Thyroid gland (tissue), 4 donors: ENCODE data around the gene CTNNA3. TPM values are rescaled to one million over a fixed set of nuclear protein-coding genes. Genes with fewer than 3 reads are reported as not detected.

Experiments used
- DNase-seq, 2 donors: peaks; one replicate each; pipeline ENCODE4 v3.0.0-alpha.2; 2019
- H3K27ac ChIP-seq, 3 donors: fragments of 200-600 bp; sonication (generic); 1 replicate in 2 of 3; 2 replicates in 1 of 3; pipeline ENCODE4 v1.5.1; 2016 to 2019; ENCODE audit warnings: mild to moderate bottlenecking in 1 of 3, moderate library complexity in 1 of 3
- H3K27me3 ChIP-seq: fragments of 200-600 bp; sonication (generic); one replicate; pipeline ENCODE4 v1.5.1; 2019
- H3K36me3 ChIP-seq, 2 donors: fragments of 200-600 bp; sonication (generic); one replicate each; pipeline ENCODE4 v1.5.1; 2016 to 2019
- H3K4me1 ChIP-seq, 2 donors: fragments of 200-600 bp; sonication (generic); one replicate each; pipeline ENCODE4 v1.5.1; 2017 to 2019
- H3K4me3 ChIP-seq, 3 donors: fragments of 200-600 bp; sonication (generic); replicated peaks in 1 of 3; 1 replicate in 2 of 3; 2 replicates in 1 of 3; pipeline ENCODE4 v1.5.1; 2016; ENCODE audit warnings: mild to moderate bottlenecking in 1 of 3
- H3K9me3 ChIP-seq: fragments of 200-600 bp; sonication (generic); one replicate; pipeline ENCODE4 v1.5.1; 2017
- POLR2A ChIP-seq, 2 donors: fragments of 450-650 bp; IDR thresholded peaks; one replicate each; pipeline ENCODE4 v1.6.1; 2017; ENCODE audit warnings: antibody characterized with exemption in 2 of 2, mild to moderate bottlenecking in 2 of 2, moderate library complexity in 1 of 2
- WGBS, 2 donors: methylation state at CpG; one replicate each; pipeline ENCODE4 v1.1.5; 2017; 5-methylcytosine and 5-hydroxymethylcytosine counted together
- intact Hi-C: fragments of 100-400 bp; cut with DNase I; formaldehyde crosslinking; loops from one replicate; pipeline ENCODE4 v1.15.1; 2023
- total RNA-seq, 4 donors: library from RNA; depleted of rRNA; stranded (reverse); fragments of >200 nt; gene quantifications; one replicate each; pipeline ENCODE4 v1.2.3, GENCODE V29; 2016
- TF ChIP-seq, protein P1 (sequence below), 6 experiments: fragments of 200-600 bp in 3 of 6; fragments of 450-650 bp in 3 of 6; sonication (generic) in 3 of 6; IDR thresholded peaks; one replicate each; pipeline ENCODE4 v1.5.1; 2016 to 2019; ENCODE audit warnings: antibody characterized with exemption in 6 of 6, mild to moderate bottlenecking in 2 of 6, inconsistent platforms in 1 of 6, moderate library complexity in 1 of 6

CTNNA3 gene
- total RNA-seq, 4 donors from 2014 or later = 0.11 to 0.79 (median 0.13) TPM; not detected in 1

DNA sequence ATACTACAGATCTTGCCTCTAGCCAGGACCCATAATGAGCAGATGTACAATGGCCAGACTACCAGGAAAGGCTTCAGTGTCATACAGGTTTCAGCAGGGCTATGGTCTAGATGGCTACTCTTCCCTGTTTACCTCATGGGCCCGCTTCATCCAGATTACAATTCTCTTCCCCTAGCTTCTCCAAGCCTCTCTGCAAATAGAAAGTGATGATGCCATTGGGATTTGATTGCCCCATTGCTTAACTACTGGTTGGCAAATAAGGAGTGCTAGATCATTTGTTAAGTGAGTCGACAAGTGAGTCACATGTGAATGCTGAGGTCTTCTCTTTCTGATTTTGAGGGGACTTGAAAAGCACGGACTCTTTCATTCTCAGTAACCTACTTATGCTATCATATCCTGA is 1131.7 kb downstream of the CTNNA3 start:
- no peaks in the 10 kb centered on the region for H3K4me1 ChIP-seq
- WGBS, 2 donors = 55 to 72% methylated on average over 3 of the region's 3 CpGs

DNA sequence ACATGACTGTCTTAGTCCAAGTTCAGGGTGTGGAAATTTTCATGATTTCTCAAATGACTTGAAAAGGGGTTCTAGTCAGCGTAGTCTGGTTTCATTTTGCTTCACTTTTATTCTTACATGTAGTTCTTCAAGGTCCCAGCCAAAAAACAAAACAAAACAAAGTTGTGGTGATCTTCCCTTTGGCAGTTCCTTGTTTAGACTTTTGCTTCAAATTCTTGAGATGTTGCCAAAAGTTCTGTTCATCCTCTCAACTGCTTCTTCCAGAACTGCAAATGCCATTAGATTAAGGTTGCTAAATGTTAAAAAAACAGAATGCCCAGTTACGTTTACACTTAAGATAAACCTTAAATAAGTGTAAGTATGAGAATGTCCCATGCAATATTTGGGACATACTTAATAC is 1140.9 kb downstream of the CTNNA3 start:
- no peaks in the 10 kb centered on the region for H3K27me3 ChIP-seq
- no peak for DNase-seq
- H3K9me3 ChIP-seq = no peaks in the 10 kb centered on the region
- H3K27ac ChIP-seq = no peak overlapping the region
- no peaks in the 10 kb centered on the region for H3K4me1 ChIP-seq
- H3K36me3 ChIP-seq = no peaks in the 10 kb centered on the region
- WGBS, 2 donors = 31 to 32% methylated on average over 2 of the region's 2 CpGs
- intact Hi-C loops = no loop called here
- TF ChIP-seq, protein P1, sequence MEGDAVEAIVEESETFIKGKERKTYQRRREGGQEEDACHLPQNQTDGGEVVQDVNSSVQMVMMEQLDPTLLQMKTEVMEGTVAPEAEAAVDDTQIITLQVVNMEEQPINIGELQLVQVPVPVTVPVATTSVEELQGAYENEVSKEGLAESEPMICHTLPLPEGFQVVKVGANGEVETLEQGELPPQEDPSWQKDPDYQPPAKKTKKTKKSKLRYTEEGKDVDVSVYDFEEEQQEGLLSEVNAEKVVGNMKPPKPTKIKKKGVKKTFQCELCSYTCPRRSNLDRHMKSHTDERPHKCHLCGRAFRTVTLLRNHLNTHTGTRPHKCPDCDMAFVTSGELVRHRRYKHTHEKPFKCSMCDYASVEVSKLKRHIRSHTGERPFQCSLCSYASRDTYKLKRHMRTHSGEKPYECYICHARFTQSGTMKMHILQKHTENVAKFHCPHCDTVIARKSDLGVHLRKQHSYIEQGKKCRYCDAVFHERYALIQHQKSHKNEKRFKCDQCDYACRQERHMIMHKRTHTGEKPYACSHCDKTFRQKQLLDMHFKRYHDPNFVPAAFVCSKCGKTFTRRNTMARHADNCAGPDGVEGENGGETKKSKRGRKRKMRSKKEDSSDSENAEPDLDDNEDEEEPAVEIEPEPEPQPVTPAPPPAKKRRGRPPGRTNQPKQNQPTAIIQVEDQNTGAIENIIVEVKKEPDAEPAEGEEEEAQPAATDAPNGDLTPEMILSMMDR (IDR thresholded peaks at IDR 0.05) = no peak
- no peak for TF ChIP-seq POLR2A (IDR thresholded peaks at IDR 0.05)
- H3K4me3 ChIP-seq = no peak overlapping the region

More for the DNA sequence above, 1131.7 kb downstream of the CTNNA3 start:
- TF ChIP-seq, protein P1 (IDR thresholded peaks at IDR 0.05) = no peak
- TF ChIP-seq POLR2A (IDR thresholded peaks at IDR 0.05) = no peak
- Histone ChIP-seq H3K9me3 (no peaks in the 10 kb centered on the region), H3K27me3 (no peaks in the 10 kb centered on the region), H3K27ac (no peak overlapping the region), H3K4me3 (no peak overlapping the region), H3K36me3 (no peaks in the 10 kb centered on the region)
- intact Hi-C loops = no loop called here
- DNase-seq = no peak

DNA sequence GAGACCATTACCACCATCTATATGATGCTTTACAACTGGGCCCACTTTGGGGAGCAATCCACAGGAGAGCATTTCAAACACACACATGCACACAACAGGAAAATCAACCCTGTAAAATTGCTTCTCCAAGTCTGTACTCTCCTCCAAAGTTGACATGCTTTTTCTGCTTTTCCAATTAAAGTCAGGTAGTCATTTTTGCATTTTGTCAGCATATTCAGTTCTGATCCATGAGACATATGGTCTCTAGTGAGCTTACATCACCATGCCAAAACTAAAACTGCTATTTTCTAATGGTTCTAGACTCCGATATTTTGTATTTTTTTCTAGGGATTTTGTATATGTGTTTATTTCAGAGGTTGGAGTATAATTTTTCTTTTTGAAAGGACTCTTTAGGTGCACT is 1143.7 kb downstream of the CTNNA3 start:
- Histone ChIP-seq H3K27ac (no peak overlapping the region), H3K36me3 (no peaks in the 10 kb centered on the region), H3K4me3 (no peak overlapping the region), H3K27me3 (no peaks in the 10 kb centered on the region), H3K4me1 (no peaks in the 10 kb centered on the region), H3K9me3 (no peaks in the 10 kb centered on the region)
- intact Hi-C loops = no loop called here
- WGBS, 2 donors = 94 to 98% methylated on average over 1 of the region's 1 CpG
- no peak for DNase-seq
- TF ChIP-seq, protein P1 (IDR thresholded peaks at IDR 0.05) = no peak
- TF ChIP-seq POLR2A (IDR thresholded peaks at IDR 0.05) = no peak

DNA sequence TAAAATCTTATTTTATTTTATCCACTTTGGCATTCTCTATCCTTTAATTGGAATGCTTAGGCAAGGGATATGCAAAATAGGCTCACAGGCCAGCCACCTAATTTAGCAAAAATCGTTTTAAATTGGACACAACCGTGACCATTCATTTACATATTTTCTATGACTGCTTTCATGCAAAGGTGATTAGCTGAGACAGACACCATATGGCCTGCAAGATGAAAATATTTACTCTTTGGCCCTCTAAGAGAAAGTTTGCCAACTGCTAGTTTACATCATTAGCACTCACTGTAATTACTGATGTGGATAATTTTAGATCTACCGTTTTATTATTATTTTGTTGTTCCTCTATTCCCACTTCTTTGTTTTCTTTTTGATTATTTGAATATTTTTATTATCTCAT is 1145.6 kb downstream of the CTNNA3 start:
- WGBS, 2 donors = 78 to 81% methylated on average over 3 of the region's 3 CpGs
- TF ChIP-seq, protein P1 (IDR thresholded peaks at IDR 0.05) = no peak
- no peak for TF ChIP-seq POLR2A (IDR thresholded peaks at IDR 0.05)
- intact Hi-C loops = no loop called here
- Histone ChIP-seq H3K9me3 (no peaks in the 10 kb centered on the region), H3K4me1 (no peaks in the 10 kb centered on the region), H3K4me3 (no peak overlapping the region), H3K36me3 (no peaks in the 10 kb centered on the region), H3K27ac (no peak overlapping the region), H3K27me3 (no peaks in the 10 kb centered on the region)
- no peak for DNase-seq

DNA sequence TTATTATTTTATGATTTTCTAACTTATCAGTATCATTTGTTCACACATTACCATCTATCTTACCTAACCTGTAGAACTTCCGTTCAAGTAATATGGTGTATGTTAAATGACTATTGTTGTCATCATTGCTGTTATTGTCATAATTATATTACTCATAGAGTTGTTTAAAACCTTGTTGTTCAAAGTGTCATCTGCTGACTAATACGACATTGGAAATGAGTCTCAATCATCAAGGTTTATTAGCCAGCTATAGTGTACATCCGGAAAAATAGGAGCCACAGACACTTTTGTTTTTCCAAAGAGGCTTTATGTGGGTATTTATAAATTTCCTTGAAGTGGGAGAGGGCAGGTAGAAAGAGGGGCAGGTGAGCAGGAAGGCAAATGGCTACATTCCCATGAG is 1157.1 kb downstream of the CTNNA3 start:
- Histone ChIP-seq H3K4me3 (no peak overlapping the region), H3K9me3 (no peaks in the 10 kb centered on the region), H3K27me3 (no peaks in the 10 kb centered on the region), H3K27ac (no peak overlapping the region), H3K4me1 (no peaks in the 10 kb centered on the region), H3K36me3 (no peaks in the 10 kb centered on the region)
- DNase-seq = no peak
- TF ChIP-seq POLR2A (IDR thresholded peaks at IDR 0.05) = no peak
- 81 to 93% methylated on average over 3 of the region's 3 CpGs for WGBS, 2 donors
- intact Hi-C loops = no loop called here

DNA sequence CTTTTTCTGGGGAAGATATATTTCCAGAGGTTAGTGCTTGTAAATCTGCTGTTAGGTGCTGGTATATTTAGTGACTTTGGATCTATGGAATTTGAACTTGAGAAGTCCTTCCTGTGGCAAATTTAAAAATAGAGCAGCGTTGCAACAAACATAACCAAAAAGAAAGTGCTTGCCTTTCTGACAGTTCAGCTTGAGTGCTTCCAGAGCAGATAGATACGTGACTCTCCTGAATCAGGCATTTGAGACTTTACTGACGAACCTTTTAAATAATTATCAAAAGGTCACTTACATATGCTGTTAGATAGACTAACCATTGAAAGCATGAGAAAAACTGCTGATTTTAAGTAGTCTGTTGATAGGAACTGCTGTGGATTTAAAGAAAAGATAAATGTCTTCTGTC is 1157.6 kb downstream of the CTNNA3 start:
- Histone ChIP-seq H3K4me1 (no peaks in the 10 kb centered on the region), H3K4me3 (no peak overlapping the region), H3K36me3 (no peaks in the 10 kb centered on the region), H3K27me3 (no peaks in the 10 kb centered on the region), H3K9me3 (no peaks in the 10 kb centered on the region), H3K27ac (no peak overlapping the region)
- no peak for DNase-seq
- intact Hi-C loops = no loop called here
- TF ChIP-seq, protein P1 (IDR thresholded peaks at IDR 0.05) = no peak
- no peak for TF ChIP-seq POLR2A (IDR thresholded peaks at IDR 0.05)
- WGBS, 2 donors = 16 to 17% methylated on average over 3 of the region's 3 CpGs
